H1 (cell line): Measurements from ENCODE around the gene GSAP. TPM values are rescaled to one million over a fixed set of nuclear protein-coding genes. Genes with fewer than 3 reads are reported as not detected.

Source experiments
- NRF1 ChIP-seq: IDR thresholded peaks from 2 replicates; pipeline ENCODE4 v1.6.1; 2011; ENCODE audit warnings: mild to moderate bottlenecking, low read depth, low read length, improper control_type of control experiment
- polyA plus RNA-seq, 7 experiments: library from polyadenylated mRNA; depleted of rRNA in 3 of 7; stranded (reverse) in 5 of 7; unstranded in 2 of 7; fragments of >200 nt in 5 of 7; fragments of 200-250 nt in 2 of 7; gene quantifications; 1 replicate in 5 of 7; 2 replicates in 1 of 7; 4 replicates in 1 of 7; pipeline versions ENCODE4 v1.2.1 to v1.2.3, GENCODE V29; 2011 to 2013; ENCODE audit warnings: missing spikeins in 2 of 7, mixed read lengths in 2 of 7
- total RNA-seq: library from RNA; stranded (reverse); fragmentation: NEBNext Ultra II Directional; extraction: Animal tissue kit (Norgen Biotek cat#: 25700); gene quantifications from 2 replicates; pipeline ENCODE4 v1.2.1, GENCODE V29; 2021

GSAP gene
- total and polyA plus RNA-seq, 2 of the 8 experiments (the other 6 are each of a cell fraction or from before 2014, with no cell fraction given), result 0.93 to 2.1 TPM

DNA sequence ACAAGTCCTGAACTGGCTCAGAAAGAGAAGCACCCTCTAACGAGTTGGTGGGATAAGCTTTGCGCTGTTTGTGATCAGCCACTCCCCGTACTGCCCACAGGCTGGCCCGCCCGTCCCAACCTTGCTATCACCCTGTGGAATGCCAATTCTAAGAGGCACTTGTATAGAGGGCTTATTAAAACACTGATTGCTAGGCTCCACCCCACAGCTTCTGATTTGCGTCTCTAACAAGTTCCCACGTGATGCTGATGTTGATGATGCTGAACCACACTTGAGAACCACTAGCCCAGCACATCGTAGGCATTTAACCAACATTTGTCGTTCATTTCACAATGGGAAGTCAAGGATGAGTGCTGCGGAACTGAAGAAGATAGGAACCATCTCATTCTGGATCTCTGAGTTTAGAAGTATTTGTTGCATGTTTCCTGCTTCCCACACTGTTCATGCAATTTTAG lies 12.7 kb upstream of the GSAP start (continued):
- TF ChIP-seq NRF1, result no peak
